ENCODE results near the gene HM13. TPM values are rescaled to one million over a fixed set of nuclear protein-coding genes. Genes with fewer than 3 reads are reported as not detected.

Gene HM13
- total and polyA plus RNA-seq, 2 of the 13 experiments (the other 11 are each of a cell fraction or from before 2014, with no cell fraction given): 118 to 243 TPM

DNA sequence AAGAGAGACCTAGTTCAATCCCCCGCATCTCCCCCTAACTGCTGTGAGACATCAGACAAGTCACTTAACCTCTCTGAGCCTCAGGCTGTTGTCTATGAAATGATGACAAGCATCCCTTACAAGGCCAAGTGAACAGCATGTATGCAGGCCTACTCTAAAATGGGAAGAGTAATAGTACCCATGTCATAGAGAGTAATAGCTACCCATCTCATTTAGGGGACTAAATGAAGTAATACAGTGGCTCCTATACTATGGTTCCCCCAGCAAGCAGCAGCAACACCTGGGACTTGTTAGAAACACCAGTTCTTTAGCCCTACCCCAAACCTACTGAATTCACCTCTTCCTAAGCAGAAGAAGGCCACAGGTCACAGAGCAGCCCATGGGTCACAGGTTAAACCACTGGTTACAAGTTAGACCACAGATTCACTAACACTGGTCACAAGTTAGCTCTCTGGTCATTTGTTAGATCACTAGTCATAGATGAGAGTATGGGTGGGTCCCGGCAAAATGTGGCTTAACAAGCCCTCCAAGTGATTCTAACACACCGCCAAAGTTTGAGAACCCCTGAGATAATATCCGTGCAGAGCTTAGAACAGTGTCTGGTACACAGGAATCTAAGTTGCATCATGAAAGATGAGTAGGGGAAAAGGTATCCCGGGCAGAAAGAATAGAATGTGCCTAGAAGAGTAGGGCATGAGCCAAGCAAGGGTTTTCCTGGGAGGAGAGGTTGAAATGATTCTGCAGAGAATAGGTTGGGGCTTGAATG, 40.7 kb upstream of the HM13 start:
- DNase-seq (ENCODE audit: low spot score) (no peak), FAIRE-seq (no peak), ATAC-seq (no peak)
- ChIA-PET CTCF (ENCODE audit: low intra/inter-chr PET ratio, low total read pairs) (no interaction called here), POLR2A (no interaction called here)
- no peak overlapping the region for H3K27ac ChIP-seq (ENCODE audit: extremely low read length, insufficient read depth, low read length)
- no peaks in the 10 kb centered on the region for H3K36me3 ChIP-seq (replicated peaks in 1 of 2; ENCODE audit: control insufficient read depth in 1 of 2, insufficient read depth in 2 of 2, low read length in 2 of 2)
- H4K20me1 ChIP-seq (ENCODE audit: insufficient read depth, low read length): no peaks in the 10 kb centered on the region
- H2AFZ ChIP-seq (ENCODE audit: low read length): no peak overlapping the region
- H3K9me3 ChIP-seq (ENCODE audit: low read length): no peaks in the 10 kb centered on the region
- no TSS peak for BruUV-seq (replicated peaks)
- intact Hi-C loops (cut with micrococcal nuclease; ENCODE audit: unreplicated experiment) (no loop called here), in situ Hi-C loops (cut with HindIII; ENCODE audit: extremely low pct_ligation_motif_present, low pct_unique_long_range_greater_than_20kb) (loop anchor here (10.0 kb wide), 1 partner anchor 61 kb away; no protein-coding TSS in a partner anchor)
- no peak for TF ChIP-seq ZNF775 (CRISPR knock-in tag; IDR thresholded peaks at IDR 0.05; ENCODE audit: borderline replicate concordance)
- TF ChIP-seq ZNF891 (CRISPR knock-in tag; IDR thresholded peaks at IDR 0.05): no peak
- TF ChIP-seq RFX1 (IDR thresholded peaks at IDR 0.05): no peak
- no peak for TF ChIP-seq DNMT3B (CRISPR knock-in tag; conservative IDR thresholded peaks at IDR 0.05)
- no peak for TF ChIP-seq MYNN (CRISPR knock-in tag; IDR thresholded peaks at IDR 0.05; ENCODE audit: low read depth)
- TF ChIP-seq POLR2A (IDR thresholded peaks at IDR 0.05; ENCODE audit: insufficient read depth in 1 of 2, low read depth in 2 of 2, low read length in 2 of 2): no peak
- TF ChIP-seq ZBTB8A (CRISPR knock-in tag; IDR thresholded peaks at IDR 0.05; ENCODE audit: borderline replicate concordance, low read depth): no peak
- H3K27me3 ChIP-seq (ENCODE audit: control insufficient read depth in 1 of 2, insufficient read depth in 2 of 2, low read length in 2 of 2): peaks cover 7 to 48% of the 10 kb centered on the region in 2 experiments; a peak in 3 of 5 replicates
- H3K79me2 ChIP-seq (ENCODE audit: insufficient read depth, low read length): no peaks in the 10 kb centered on the region
- H3K4me1 ChIP-seq (ENCODE audit: insufficient read depth, low read length): no peaks in the 10 kb centered on the region
- no peak overlapping the region for H3K4me3 ChIP-seq (replicated peaks in 1 of 3; ENCODE audit: insufficient read depth in 1 of 3, low read depth in 2 of 3, low read length in 3 of 3)
- H3K4me2 ChIP-seq (ENCODE audit: low read depth, low read length): no peak overlapping the region
- no peak overlapping the region for H3K9ac ChIP-seq (ENCODE audit: insufficient read depth, low read depth, low read length)
- WGBS (ENCODE audit: low lambda C conversion rate): 34% methylated on average over 5 of the region's 5 CpGs

DNA sequence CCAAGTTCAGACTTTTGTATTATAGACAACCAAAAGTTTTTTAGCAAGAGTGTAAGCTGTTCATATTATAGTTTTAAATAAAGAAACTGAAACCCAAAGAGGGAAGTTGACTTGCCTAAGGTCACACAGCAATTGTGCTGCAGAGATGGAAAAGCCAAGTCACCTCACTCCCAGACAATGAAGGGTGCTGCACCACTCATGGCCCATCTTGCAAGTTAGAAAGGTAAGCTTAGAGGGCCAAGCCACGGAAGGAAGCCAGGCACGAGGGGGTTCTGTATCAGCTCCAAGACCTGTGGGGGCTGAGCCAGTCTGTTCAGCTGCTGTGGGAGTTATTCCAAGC, 40.2 kb upstream of the HM13 start:
- CTCF ChIA-PET (ENCODE audit: low intra/inter-chr PET ratio, low total read pairs): no interaction called here
- Histone ChIP-seq H3K36me3 (replicated peaks in 1 of 2; ENCODE audit: control insufficient read depth in 1 of 2, insufficient read depth in 2 of 2, low read length in 2 of 2) (no peaks in the 10 kb centered on the region), H3K27me3 (ENCODE audit: control insufficient read depth in 1 of 2, insufficient read depth in 2 of 2, low read length in 2 of 2) (peaks cover 7 to 49% of the 10 kb centered on the region in 2 experiments; a peak in 3 of 5 replicates), H3K9ac (ENCODE audit: insufficient read depth, low read depth, low read length) (no peak overlapping the region), H4K20me1 (ENCODE audit: insufficient read depth, low read length) (no peaks in the 10 kb centered on the region), H3K27ac (ENCODE audit: extremely low read length, insufficient read depth, low read length) (no peak overlapping the region), H3K4me3 (replicated peaks in 1 of 3; ENCODE audit: insufficient read depth in 1 of 3, low read depth in 2 of 3, low read length in 3 of 3) (no peak overlapping the region), H2AFZ (ENCODE audit: low read length) (no peak overlapping the region), H3K4me1 (ENCODE audit: insufficient read depth, low read length) (no peaks in the 10 kb centered on the region), H3K79me2 (ENCODE audit: insufficient read depth, low read length) (no peaks in the 10 kb centered on the region), H3K4me2 (ENCODE audit: low read depth, low read length) (no peak overlapping the region), H3K9me3 (ENCODE audit: low read length) (no peaks in the 10 kb centered on the region)
- FAIRE-seq (no peak), DNase-seq (ENCODE audit: low spot score) (no peak), ATAC-seq (no peak)
- intact Hi-C loops (cut with micrococcal nuclease; ENCODE audit: unreplicated experiment): no loop called here
- in situ Hi-C loops (cut with HindIII; ENCODE audit: extremely low pct_ligation_motif_present, low pct_unique_long_range_greater_than_20kb): loop anchor here (10.0 kb wide), 1 partner anchor 61 kb away; no protein-coding TSS in a partner anchor
- POLR2A ChIA-PET: no interaction called here
- 8% methylated on average over 2 of the region's 2 CpGs for WGBS (ENCODE audit: low lambda C conversion rate)
- TF ChIP-seq MZF1 (CRISPR knock-in tag; IDR thresholded peaks at IDR 0.05; ENCODE audit: borderline replicate concordance): no peak
- no peak for TF ChIP-seq CENPX (CRISPR knock-in tag; IDR thresholded peaks at IDR 0.05)
- TF ChIP-seq ZFP36L2 (CRISPR knock-in tag; IDR thresholded peaks at IDR 0.05): no peak
- TF ChIP-seq NAIF1 (CRISPR knock-in tag; IDR thresholded peaks at IDR 0.05; ENCODE audit: borderline replicate concordance): no peak
- no peak for TF ChIP-seq ZNF780A (CRISPR knock-in tag; IDR thresholded peaks at IDR 0.05)
- BruUV-seq (replicated peaks): no TSS peak

Data from HepG2 (cell line).